Measurements from ENCODE around the gene DIPK2B. TPM values are rescaled to one million over a fixed set of nuclear protein-coding genes. Genes with fewer than 3 reads are reported as not detected.

Gene DIPK2B
- total RNA-seq, 1 donor from 2014 or later, result not detected

DNA sequence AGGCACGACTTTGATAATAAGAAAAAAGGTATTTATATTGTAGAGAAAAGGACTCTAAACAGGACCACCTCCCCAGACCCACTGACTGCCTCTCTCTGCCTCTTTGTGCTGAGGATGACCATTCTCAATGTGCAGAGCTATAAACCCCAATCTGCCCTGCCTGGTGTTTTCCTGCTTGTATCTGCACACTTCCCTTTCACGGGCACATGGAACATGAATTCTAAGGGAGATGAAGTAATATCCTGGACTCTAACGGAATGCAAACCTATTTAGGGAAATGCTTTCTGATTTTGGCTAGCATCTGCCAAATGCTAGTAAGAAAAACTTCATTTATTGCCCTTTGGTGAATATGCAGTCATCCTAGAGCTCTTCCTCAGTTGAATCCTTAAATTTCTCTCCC lies 2.4 kb downstream of the DIPK2B start:
- no peaks in the 10 kb centered on the region for H3K36me3 Mint-ChIP-seq
- H3K4me3 Mint-ChIP-seq, result no peak overlapping the region
- H3K4me1 Mint-ChIP-seq (ENCODE audit: unreplicated experiment), result no peaks in the 10 kb centered on the region
- H3K27ac Mint-ChIP-seq, result no peak overlapping the region
- no peak for DNase-seq (ENCODE audit: extremely low spot score, unreplicated experiment)
- H3K9me3 Mint-ChIP-seq, result no peaks in the 10 kb centered on the region
- H3K27me3 Mint-ChIP-seq, result peaks cover 5% of the 10 kb centered on the region
- TF ChIP-seq, protein P1, sequence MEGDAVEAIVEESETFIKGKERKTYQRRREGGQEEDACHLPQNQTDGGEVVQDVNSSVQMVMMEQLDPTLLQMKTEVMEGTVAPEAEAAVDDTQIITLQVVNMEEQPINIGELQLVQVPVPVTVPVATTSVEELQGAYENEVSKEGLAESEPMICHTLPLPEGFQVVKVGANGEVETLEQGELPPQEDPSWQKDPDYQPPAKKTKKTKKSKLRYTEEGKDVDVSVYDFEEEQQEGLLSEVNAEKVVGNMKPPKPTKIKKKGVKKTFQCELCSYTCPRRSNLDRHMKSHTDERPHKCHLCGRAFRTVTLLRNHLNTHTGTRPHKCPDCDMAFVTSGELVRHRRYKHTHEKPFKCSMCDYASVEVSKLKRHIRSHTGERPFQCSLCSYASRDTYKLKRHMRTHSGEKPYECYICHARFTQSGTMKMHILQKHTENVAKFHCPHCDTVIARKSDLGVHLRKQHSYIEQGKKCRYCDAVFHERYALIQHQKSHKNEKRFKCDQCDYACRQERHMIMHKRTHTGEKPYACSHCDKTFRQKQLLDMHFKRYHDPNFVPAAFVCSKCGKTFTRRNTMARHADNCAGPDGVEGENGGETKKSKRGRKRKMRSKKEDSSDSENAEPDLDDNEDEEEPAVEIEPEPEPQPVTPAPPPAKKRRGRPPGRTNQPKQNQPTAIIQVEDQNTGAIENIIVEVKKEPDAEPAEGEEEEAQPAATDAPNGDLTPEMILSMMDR (conservative IDR thresholded peaks at IDR 0.05), result no peak

DNA sequence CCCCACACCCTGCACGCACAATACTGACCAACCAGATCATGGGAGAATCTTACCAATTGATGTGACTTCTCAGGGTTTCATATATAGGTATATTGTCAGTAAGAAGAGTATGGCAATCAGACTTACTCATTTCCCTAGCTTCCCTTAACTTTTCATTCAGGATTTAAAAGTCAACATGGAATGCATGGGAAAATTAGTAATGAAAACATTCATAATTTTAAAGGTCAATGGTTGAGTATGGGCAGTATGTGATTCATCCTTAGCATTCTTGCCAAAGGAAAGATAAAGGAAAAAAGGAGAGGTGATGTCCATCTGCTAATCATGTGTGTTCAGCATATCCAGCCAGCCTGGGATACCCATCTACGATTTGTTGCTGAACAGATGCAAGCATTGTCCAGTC lies 4.0 kb downstream of the DIPK2B start:
- Mint-ChIP-seq H3K36me3 (no peaks in the 10 kb centered on the region), H3K9me3 (no peaks in the 10 kb centered on the region), H3K4me3 (no peak overlapping the region), H3K4me1 (ENCODE audit: unreplicated experiment) (no peaks in the 10 kb centered on the region), H3K27me3 (peaks cover 4% of the 10 kb centered on the region), H3K27ac (no peak overlapping the region)
- TF ChIP-seq, protein P1 (conservative IDR thresholded peaks at IDR 0.05), result no peak
- no peak for DNase-seq (ENCODE audit: extremely low spot score, unreplicated experiment)

DNA sequence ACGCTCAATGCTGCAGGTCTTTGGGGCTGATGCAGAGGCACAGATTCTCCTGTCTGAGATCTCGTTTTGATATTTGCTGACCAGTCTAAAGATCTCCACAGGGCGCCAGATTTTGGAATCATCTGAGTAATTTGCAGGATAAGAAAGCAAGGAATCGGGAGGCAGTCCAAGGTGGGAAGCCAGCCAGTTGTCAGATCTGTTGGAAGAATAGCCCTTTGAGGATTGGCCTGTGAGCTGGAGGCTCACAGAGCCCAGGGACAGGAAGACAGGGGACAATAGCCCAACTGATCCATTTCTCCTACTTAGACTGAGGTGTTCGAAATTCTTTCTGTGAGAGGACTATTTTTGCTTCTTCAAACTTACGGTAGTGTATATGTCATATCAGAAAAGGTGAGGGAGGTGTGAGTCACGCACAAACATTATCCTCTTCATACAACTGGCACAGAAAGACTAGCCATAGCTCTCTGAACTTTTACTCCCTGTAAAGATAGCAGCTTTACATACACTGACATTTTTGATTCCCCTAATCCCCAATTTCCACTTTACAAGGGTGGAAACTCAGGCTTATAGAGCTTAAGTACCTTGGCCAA lies 8.8 kb downstream of the DIPK2B start:
- no peaks in the 10 kb centered on the region for H3K36me3 Mint-ChIP-seq
- no peak overlapping the region for H3K27ac Mint-ChIP-seq
- H3K4me3 Mint-ChIP-seq, result no peak overlapping the region
- no peak for DNase-seq (ENCODE audit: extremely low spot score, unreplicated experiment)
- TF ChIP-seq, protein P1 (conservative IDR thresholded peaks at IDR 0.05), result no peak
- H3K4me1 Mint-ChIP-seq (ENCODE audit: unreplicated experiment), result no peaks in the 10 kb centered on the region
- H3K9me3 Mint-ChIP-seq, result no peaks in the 10 kb centered on the region
- peaks cover 3% of the 10 kb centered on the region for H3K27me3 Mint-ChIP-seq

DNA sequence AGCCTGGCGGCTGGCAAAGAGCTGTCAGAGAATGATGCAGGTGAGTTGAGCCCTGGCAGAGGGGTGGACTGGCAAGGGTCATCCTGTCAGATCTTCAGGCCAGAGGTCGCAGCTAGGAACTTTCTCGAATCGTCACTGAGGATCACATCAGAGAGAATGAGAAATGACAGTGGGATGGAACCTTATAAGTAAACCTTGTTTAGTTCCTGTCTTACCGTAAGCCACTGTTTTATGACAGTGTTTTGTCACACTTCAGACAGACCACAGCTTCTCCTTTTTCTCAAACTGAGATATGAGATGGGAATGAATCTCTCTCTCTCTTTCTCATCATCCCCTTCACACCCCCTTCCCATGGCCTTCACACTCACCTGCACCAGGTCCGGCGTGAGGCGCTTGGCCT lies 9.3 kb downstream of the DIPK2B start:
- H3K4me1 Mint-ChIP-seq (ENCODE audit: unreplicated experiment), result no peaks in the 10 kb centered on the region
- H3K27ac Mint-ChIP-seq, result no peak overlapping the region
- H3K36me3 Mint-ChIP-seq, result no peaks in the 10 kb centered on the region
- TF ChIP-seq, protein P1 (conservative IDR thresholded peaks at IDR 0.05), result no peak
- no peak for DNase-seq (ENCODE audit: extremely low spot score, unreplicated experiment)
- no peaks in the 10 kb centered on the region for H3K9me3 Mint-ChIP-seq
- H3K27me3 Mint-ChIP-seq, result peaks cover 3% of the 10 kb centered on the region
- no peak overlapping the region for H3K4me3 Mint-ChIP-seq

GRCh38 chrX:45187731-45188130 lies 12.9 kb downstream of the DIPK2B start:
- Mint-ChIP-seq H3K4me1 (ENCODE audit: unreplicated experiment) (no peaks in the 10 kb centered on the region), H3K36me3 (no peaks in the 10 kb centered on the region), H3K27ac (no peak overlapping the region), H3K4me3 (no peak overlapping the region), H3K9me3 (no peaks in the 10 kb centered on the region), H3K27me3 (peaks cover 3% of the 10 kb centered on the region)
- TF ChIP-seq, protein P1 (conservative IDR thresholded peaks at IDR 0.05), result no peak
- no peak for DNase-seq (ENCODE audit: extremely low spot score, unreplicated experiment)

DNA sequence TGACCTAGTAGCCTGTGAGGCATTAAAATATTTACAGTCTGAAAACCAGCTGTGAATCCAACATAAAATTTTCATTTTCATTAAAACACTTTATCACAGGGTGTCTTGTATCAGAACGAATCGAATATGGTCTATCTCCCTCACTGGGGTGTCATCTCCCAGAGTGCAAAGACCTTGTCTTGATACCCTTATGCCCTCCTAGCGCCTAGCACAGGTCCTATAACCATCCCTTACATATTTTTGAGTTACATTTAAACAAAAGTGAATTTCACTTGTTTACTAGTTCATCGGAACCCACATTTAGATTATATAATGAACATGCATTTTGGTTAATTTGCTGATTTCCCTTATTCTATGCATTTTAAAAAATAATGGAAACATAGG lies 14.0 kb downstream of the DIPK2B start:
- Mint-ChIP-seq H3K9me3 (no peaks in the 10 kb centered on the region), H3K36me3 (no peaks in the 10 kb centered on the region), H3K4me3 (no peak overlapping the region), H3K4me1 (ENCODE audit: unreplicated experiment) (no peaks in the 10 kb centered on the region), H3K27me3 (peaks cover 3% of the 10 kb centered on the region), H3K27ac (no peak overlapping the region)
- TF ChIP-seq, protein P1 (conservative IDR thresholded peaks at IDR 0.05), result no peak
- no peak for DNase-seq (ENCODE audit: extremely low spot score, unreplicated experiment)
